HG03575 (cell line): ENCODE measurements around the gene RC3H2.
"Not testable (repeated sequence)": the region's sequence is repeated elsewhere in the genome, so short reads cannot be mapped to it uniquely, and the experiment has no call there.

ENCODE experiments used
- ATAC-seq: cut with Tn5 transposase; IDR thresholded peaks from one replicate; pipeline ENCODE4 v1.9.1; 2021; ENCODE audit not compliant: unreplicated experiment, insufficient number of reproducible peaks, low FRiP score; ENCODE audit errors: extremely low read depth

Gene RC3H2

GRCh38 chr9:122929796-122930354, 24.7 kb upstream of the RC3H2 start:
- ATAC-seq: no peak

GRCh38 chr9:122923947-122924346, 18.8 kb upstream of the RC3H2 start:
- ATAC-seq: no peak

DNA sequence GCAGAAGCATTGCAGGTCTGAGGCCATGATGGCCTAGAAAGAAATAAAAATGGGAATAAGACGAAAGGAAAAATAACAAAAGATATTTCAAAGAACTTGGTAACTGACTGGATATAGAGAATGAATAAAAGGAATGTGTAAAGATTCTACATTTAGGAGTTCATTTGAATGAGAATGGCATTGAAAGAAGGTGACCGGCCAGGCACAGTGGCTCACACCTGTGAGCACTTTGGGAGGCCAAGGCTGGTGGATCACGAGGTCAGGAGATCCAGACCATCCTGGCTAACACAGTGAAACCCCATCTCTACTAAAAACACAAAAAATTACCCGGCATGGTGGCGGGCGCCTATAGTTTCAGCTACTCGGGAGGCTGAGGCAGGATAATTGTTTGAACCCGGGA, 17.6 kb upstream of the RC3H2 start:
- ATAC-seq: no peak

DNA sequence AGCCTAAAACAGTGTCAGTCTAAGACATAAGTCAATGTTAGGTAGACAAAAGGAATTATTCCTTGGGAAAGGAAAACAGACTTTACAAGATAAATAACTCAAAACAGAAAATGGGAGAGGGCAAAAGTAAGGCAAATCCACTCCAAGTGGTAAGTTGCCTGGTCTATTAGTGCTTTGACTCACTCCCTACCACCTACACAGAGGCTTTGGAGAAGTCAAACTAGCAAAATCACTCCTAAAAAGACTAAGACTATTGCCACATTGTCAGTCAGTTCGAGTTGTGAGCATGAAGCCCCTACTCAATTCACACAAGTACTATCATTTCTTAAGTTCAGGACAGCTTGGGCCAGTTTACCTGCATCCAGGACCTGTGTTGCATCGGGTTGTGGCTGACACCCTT, 13.2 kb upstream of the RC3H2 start:
- no peak for ATAC-seq

DNA sequence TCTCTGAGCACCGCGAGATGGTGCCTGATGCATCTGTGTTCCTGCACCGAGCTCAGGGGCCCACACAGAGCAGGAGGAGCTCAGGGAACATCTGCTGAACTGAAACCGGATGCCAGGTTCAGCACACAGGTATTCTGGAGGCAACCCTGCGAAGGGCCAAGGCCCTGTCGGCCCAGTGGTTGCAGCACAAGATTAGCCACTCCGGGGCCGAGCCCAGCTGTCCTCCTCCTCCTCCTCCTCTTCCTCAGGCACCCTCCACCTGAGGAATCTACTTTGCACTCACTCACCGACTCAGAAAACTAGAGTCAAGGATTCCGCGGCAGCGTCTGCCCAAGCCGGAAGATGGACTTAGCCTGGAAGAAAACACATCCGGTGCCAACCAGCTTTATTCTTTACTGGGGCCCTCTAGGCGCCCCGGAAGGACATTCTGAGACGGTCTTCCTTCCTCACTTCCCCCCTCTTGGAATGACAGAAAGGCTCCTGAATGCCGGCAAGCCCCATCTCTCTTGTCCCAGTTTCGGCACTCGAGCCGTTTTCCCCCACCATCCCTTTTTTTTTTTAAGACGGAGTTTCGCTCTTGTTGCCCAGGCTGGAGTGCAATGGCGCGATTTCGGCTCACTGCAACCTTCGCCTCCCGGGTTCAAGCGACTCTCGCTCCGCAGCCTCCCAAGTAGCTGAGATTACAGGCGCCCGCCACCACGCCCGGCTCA, 8.0 kb upstream of the RC3H2 start, which contains the start of gene ZBTB6:
TSS of gene ZBTB6 (minus strand) at position 360 of the 710 bp plus-strand sequence. CDS start 1,251 bp downstream, outside the sequence.
- ATAC-seq: peak; percentile 83

- ATAC-seq: no peak
Observed at GRCh38 chr9:122912671-122912963, 7.5 kb upstream of the RC3H2 start.

DNA sequence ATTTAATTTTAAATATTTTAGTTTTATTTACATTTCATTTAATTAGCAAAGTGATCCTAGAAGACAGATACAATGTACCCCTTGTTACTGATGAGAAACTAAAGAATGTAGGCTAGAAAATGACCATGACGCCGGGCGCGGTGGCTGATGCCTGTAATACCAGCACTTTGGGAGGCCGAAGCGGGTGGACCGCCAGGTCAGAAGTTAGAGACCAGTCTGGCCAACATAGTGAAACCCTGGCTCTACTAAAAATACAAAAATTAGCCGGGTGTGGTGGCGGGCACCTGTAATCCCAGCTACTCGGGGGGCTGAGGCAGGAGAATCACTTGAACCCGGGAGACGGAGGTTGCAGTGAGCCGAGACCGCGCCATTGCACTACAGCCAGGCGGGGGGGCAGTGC, 963 bp upstream of the RC3H2 start:
- not testable (repeated sequence) for ATAC-seq

- ATAC-seq: peak; percentile 1
Observed at GRCh38 chr9:122904466-122904822, 715 bp downstream of the RC3H2 start.

DNA sequence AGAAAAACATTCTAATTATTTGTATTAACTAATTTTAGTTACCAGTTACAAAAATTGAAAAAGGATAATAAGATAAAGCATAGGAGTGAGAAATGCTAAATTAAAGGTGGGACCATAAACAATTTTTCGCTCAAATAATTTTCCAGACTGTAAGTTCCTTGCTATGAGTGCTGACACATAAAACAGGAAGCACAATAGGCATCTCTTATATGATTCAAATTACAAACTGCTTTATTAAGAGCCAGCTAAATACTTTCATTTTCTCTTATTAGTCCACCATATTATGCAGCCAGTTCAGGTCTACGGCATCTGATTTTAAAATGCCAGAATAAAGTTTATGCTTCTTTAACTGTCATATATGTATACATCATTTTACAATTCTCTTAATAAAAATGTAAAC, 4.4 kb downstream of the RC3H2 start:
- no peak for ATAC-seq

- ATAC-seq: no peak
Observed at GRCh38 chr9:122897969-122898368, 7.2 kb downstream of the RC3H2 start.

- ATAC-seq: no peak
Observed at GRCh38 chr9:122888480-122888879, 16.7 kb downstream of the RC3H2 start.

GRCh38 chr9:122883125-122883524, 22.0 kb downstream of the RC3H2 start:
- no peak for ATAC-seq

DNA sequence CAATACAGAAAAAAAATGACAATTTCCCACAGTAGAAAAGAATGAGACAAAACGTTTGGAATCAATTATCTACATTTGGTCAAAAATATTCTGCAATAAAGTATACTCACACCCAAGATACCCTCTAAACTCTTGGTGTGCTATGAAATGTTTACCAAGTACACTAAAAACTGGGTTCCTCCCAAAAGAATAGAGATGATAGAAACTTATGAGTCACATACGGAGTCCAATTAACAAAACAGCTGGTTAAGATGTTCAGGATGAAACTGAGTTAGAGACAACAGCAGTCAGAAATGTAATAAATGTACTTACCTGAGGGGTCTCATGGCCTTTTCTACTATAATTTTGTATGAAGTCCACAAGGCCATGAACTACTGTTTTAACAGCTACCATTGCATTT, 25.7 kb downstream of the RC3H2 start:
- no peak for ATAC-seq

DNA sequence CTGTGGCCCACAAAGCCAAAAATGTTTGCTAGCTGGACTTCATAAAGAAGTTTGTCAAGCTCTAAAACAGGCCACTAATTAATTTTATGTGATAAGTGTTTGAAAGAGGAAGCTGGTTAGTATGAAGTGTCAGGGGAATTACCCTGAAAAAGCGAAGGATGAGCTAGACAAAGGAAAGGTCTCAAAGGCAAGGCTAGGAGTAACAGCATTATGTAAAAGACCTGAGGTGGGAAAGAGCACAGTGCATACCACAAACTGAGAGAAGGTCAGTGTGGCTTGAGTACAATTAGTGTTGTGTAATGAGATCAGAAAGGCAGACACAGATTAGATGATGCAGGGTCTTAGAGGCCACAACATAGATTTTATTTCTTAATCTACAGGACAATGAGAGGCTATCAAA, 29.6 kb downstream of the RC3H2 start:
- no peak for ATAC-seq

GRCh38 chr9:122867276-122867675, 37.9 kb downstream of the RC3H2 start:
- ATAC-seq: not testable (repeated sequence)

DNA sequence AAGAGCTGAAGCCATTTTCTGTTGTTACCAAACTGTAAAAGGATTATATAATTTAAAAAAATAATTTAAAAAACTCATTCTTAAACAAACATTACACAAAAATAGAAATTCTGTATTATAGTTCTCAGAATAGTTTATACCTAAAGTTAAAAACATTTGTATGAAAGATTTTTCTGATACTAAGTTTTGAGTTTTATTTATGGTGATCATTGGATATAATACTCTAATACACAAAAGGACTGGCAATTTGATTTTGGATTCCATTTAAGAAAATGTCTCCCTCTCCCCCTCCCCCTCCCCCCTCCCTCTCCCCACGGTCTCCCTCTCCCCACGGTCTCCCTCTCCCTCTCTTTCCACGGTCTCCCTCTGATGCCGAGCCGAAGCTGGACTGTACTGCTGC, 39.1 kb downstream of the RC3H2 start:
- no peak for ATAC-seq

DNA sequence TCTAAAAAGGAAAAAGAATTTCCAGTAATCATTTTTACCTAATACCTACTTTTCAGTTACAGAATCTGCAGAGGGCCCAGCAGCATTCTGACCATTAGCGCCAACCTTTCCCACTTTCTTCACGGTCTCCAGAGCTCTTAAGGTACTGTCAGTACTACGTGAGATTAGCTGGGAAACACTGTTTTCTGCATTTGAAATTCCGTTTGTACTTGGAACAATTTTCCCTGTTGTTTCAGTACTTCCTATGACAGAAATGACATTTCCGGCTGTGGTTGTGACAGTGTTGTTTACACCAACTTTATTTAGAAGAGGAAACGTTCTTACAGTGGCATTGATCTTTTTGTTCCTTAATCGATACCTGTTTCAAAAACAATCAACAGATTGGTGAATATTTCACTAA, 39.9 kb downstream of the RC3H2 start:
- no peak for ATAC-seq

- no peak for ATAC-seq
Observed at GRCh38 chr9:122863407-122863806, 41.8 kb downstream of the RC3H2 start.

- ATAC-seq: no peak
Observed at GRCh38 chr9:122860319-122861142, 44.6 kb downstream of the RC3H2 start.

DNA sequence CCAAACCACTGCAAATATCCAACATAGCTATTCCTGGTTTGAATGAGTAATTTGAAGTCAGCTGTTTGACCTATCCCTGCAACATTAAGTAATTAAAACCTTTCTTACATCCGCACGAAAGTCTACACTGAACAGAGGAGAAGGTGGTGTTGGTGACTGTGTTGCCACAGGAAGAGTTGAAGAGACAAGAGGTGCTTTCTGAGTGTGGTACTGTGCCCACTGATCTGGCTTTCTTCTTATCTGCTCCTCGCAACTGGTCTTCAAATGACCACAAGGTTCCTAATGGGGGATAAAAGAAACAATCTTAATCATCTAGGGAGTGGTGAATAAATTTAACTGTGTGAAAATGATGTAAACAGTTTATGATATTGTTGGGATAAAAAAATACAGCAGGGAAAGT, 47.3 kb downstream of the RC3H2 start:
- no peak for ATAC-seq
